Effector memory CD4-positive, alpha-beta T cell (primary cell): ENCODE results near the gene MBD1.
"Not testable (repeated sequence)": the region's sequence is repeated elsewhere in the genome, so short reads cannot be mapped to it uniquely, and the experiment has no call there.

Experiments
- DNase-seq, 3 donors: peaks; one replicate each; pipeline ENCODE4 v3.0.0-alpha.2; 2020
- H3K27ac ChIP-seq: 2 replicates; pipeline ENCODE4 v1.7.0; 2013; ENCODE audit warnings: mild to moderate bottlenecking, low read length, moderate library complexity; ENCODE audit not compliant: insufficient read depth, poor library complexity, severe bottlenecking
- H3K27me3 ChIP-seq: replicated peaks from 2 replicates; pipeline ENCODE4 v1.7.0; 2013; ENCODE audit warnings: mild to moderate bottlenecking, low read length; ENCODE audit not compliant: insufficient read depth, control insufficient read depth, poor library complexity, severe bottlenecking
- H3K36me3 ChIP-seq: 2 replicates; pipeline ENCODE4 v1.7.0; 2013; ENCODE audit warnings: mild to moderate bottlenecking, low read length, moderate library complexity; ENCODE audit not compliant: control insufficient read depth, insufficient read depth
- H3K4me1 ChIP-seq: 2 replicates; pipeline ENCODE4 v1.7.0; 2013; ENCODE audit warnings: low read length, mild to moderate bottlenecking; ENCODE audit not compliant: control insufficient read depth, insufficient read depth, poor library complexity, severe bottlenecking
- H3K4me3 ChIP-seq: 2 replicates; pipeline ENCODE4 v1.7.0; 2013; ENCODE audit warnings: low read length, low read depth, mild to moderate bottlenecking; ENCODE audit not compliant: insufficient read depth, poor library complexity, severe bottlenecking
- H3K9me3 ChIP-seq: 2 replicates; pipeline ENCODE4 v1.7.0; 2013; ENCODE audit warnings: mild to moderate bottlenecking, low read length, moderate library complexity; ENCODE audit not compliant: control insufficient read depth

The MBD1 gene

DNA sequence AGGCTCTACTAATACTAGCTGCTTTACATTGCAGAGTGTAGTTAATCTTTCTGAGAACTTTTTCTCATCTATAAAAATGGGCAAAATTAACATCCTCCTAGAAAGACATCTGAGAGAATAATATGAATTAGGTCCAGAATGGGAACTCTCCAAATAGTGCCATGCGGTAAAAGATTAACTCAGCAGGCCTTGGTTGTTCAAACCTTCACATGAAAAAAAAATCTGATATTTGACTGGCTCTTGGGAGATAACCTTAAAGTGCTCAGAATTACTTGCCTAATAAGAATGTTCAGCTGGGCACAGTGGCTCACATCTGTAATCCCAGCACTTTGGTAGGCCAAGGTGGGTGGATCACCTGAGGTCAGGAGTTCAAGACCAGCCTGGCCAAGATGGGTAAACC is 11.7 kb upstream of the MBD1 start:
- Histone ChIP-seq H3K27me3 (no peaks in the 10 kb centered on the region), H3K27ac (no peak overlapping the region), H3K36me3 (no peaks in the 10 kb centered on the region), H3K4me3 (no peak overlapping the region), H3K9me3 (no peaks in the 10 kb centered on the region), H3K4me1 (peaks cover 7% of the 10 kb centered on the region)
- no peak for DNase-seq

DNA sequence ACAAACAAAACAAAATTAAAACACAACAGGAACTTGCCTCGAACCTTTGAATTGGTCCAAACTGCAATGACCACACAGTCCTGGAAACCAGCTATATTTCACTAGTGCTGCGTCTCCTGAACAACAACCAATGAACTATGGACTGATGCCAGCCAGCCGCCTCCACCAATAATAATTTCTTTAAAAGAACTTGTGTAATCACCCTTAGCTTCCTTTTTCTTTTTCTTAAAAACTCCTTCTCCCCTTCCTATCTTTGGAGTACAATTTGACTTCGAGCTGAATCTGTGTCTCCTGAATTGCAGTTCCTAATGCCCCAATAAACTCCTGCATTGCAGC is 7.8 kb upstream of the MBD1 start:
- no peak for DNase-seq
- no peak overlapping the region for H3K4me3 ChIP-seq
- no peak overlapping the region for H3K27ac ChIP-seq
- H3K9me3 ChIP-seq: no peaks in the 10 kb centered on the region
- H3K36me3 ChIP-seq: peaks cover 9% of the 10 kb centered on the region
- H3K27me3 ChIP-seq: no peaks in the 10 kb centered on the region
- H3K4me1 ChIP-seq: peaks cover 12% of the 10 kb centered on the region

DNA sequence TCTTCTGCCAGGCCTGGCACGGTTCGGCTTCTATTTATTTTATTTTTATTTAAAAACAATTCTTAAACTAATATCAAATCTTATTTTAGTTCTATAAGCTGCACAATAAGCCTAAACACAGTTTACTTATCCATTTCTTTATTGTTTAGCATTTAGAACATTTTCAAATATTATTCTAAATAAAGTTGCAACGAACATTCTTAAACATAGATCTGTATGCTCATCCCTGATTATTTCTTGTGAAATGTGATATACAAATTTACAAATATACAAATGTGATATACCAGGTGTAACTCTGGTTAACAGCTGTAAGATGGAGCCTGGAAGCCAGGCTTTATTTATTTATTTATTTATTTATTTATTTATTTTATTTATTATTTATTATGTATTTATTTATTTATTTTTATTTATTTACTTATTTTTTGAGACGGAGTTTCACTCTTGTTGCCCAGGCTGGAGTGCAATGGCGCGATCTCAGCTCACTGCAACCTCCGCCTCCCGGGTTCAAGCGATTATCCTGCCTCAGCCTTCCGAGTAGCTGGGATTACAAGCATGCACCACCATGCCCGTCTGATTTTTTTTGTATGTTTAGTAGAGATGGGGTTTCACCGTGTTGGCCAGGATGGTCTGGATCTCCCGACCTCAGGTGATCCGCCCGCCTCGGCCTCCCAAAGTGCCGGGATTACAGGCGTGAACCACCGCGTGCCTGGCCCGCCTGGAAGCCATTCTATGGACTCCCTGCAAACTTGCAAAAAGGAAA is 7.2 kb upstream of the MBD1 start:
- not testable (repeated sequence) for DNase-seq, H3K9me3 ChIP-seq, H3K27me3 ChIP-seq
- Histone ChIP-seq H3K27ac (peak overlapping the region; percentile 88), H3K4me1 (peaks cover 12% of the 10 kb centered on the region), H3K36me3 (peaks cover 14% of the 10 kb centered on the region), H3K4me3 (peak overlapping the region; percentile 80)

DNA sequence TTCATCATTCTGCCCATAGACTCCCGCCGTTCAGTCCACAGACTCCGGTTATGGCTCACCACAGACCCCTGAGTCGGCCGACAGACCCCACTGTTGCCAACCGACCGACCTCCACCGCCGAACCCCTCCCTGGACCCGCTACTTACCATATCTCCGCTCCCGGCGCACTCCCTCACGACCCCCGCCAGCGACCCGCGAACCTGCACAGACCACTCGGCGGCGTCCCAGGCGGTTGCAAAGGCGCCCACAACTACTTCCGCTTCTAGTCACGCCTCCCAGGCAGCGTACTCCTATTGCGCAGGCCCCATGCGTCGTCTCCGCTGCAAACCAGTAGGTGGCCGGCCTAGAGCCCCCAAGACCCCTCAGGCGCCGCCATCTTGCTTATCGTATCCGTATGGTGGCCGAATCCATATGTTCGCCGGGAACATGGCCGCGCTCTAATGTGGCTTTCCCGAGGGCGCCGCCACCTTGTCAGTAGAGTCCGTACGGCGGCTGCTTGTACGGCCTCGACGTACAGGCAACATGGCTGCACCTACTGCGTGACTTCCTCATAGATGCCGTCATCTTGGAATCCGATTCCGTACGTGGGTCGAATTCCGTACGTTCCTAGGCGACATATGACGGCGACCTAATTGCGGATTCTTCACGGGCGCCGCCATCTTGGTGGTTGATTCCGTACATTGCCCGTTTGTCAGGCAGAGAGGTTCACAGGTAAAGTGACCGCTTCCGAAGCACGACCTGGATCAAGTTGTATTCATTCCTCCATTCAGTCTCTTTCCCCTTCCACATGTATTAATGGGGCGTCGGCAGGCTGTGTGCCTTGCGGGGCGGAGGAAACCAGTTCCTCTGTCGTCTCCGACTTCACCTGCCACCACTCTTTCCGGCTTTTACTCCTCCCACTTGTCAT is 6.4 kb upstream of the MBD1 start, which contains the start of gene CXXC1:
Gene CXXC1, minus strand, starts transcription at position 252 of the 907 bp plus-strand sequence. Its CDS starts 103 bp downstream, at position 149.
- Histone ChIP-seq H3K9me3 (no peaks in the 10 kb centered on the region), H3K36me3 (peaks cover 20% of the 10 kb centered on the region), H3K4me1 (peaks cover 12% of the 10 kb centered on the region), H3K4me3 (peak within 1 kb of the TSS; percentile 80), H3K27ac (peak within 1 kb of the TSS; percentile 88), H3K27me3 (no peaks in the 10 kb centered on the region)
- DNase-seq: peak; percentile 97 to 98 (median 98)

DNA sequence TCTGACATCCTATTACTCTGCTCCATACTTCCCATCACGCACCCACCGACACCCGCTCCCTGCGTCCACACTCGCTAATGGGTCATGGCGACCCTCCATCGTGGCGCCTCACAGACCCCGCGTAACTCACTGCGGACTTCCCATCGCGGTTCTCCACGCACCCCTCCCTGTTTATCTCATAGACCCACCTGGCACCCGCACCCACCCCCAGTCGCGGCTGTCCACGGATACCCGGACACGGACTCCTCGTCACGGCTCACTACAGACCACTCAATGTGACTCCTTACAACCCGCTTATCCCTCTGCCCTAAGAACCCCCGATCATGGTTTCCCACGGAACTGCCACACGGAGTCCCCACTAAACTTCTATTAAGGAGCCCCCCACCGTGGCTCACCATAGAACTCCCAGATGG is 5.7 kb upstream of the MBD1 start:
- Histone ChIP-seq H3K27me3 (no peaks in the 10 kb centered on the region), H3K4me3 (peak overlapping the region; percentile 80), H3K9me3 (no peaks in the 10 kb centered on the region), H3K27ac (peak overlapping the region; percentile 88), H3K4me1 (peaks cover 13% of the 10 kb centered on the region), H3K36me3 (peaks cover 20% of the 10 kb centered on the region)
- no peak for DNase-seq

DNA sequence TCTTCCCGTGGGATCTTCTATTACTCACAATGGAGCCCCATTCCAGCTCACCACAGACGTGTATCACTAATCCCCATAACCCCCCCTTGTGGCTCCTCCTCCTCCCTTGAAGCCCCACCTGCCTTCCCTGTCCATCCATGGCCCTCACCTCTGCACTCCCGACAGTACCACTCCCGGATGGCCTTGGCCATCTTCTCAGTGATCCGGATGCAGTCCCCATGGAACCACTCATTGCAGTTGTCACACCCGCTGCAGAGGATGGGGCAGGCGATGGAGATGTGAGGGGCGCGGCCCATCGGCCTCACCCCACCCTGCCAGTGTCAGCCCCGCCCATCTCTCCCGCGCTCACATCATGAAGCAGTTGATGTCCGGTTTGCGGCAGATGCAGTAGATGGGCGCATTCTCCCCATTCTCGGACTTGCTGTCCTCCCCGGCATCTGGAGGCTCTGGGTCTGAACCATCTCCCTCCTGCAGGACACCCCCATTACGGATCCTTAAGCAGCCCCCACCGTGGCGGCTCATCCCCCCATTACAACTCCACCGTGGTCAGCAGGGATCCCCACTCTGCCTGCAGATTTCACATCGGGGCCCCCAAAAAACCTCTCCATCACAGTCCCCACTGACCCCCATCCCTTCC is 5.2 kb upstream of the MBD1 start:
- Histone ChIP-seq H3K4me1 (peaks cover 17% of the 10 kb centered on the region), H3K27me3 (no peaks in the 10 kb centered on the region), H3K27ac (peak overlapping the region; percentile 88), H3K4me3 (peak overlapping the region; percentile 80), H3K36me3 (peaks cover 20% of the 10 kb centered on the region), H3K9me3 (no peaks in the 10 kb centered on the region)
- no peak for DNase-seq

DNA sequence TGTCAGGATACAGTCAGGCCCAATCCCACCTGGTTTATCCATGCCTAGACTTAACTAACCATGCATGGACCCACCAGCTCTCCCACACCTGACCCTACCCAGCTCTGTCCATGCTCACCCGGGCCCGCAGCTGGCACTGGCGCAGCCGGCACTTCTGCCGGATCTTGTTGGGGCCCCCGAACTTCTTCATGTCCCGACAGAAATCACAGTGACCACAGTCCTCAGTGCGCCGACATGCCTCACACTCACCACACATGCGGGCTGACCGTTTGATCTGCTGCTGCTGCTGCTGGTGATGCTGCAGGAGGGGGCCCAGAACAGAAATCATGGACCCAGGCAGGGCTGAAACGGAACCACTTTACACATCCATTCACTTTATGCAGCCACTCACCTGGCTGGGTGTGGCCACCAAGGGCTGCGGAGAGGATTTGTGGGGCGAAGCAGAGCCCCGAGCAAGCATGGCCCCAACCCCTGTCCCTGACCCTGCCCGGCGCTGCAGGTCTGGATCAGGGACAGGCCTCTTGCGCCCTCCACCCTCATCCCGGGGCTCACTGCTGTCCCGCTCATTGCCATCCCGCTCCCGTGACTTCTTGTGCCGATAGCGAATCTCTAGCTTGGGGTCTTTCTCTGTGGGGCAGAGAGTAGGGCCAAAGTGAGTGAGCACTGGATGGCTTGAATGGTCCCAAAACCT is 4.5 kb upstream of the MBD1 start:
- DNase-seq: no peak
- Histone ChIP-seq H3K27me3 (no peaks in the 10 kb centered on the region), H3K36me3 (peaks cover 20% of the 10 kb centered on the region), H3K4me1 (peaks cover 17% of the 10 kb centered on the region), H3K4me3 (no peak overlapping the region), H3K9me3 (no peaks in the 10 kb centered on the region), H3K27ac (no peak overlapping the region)

DNA sequence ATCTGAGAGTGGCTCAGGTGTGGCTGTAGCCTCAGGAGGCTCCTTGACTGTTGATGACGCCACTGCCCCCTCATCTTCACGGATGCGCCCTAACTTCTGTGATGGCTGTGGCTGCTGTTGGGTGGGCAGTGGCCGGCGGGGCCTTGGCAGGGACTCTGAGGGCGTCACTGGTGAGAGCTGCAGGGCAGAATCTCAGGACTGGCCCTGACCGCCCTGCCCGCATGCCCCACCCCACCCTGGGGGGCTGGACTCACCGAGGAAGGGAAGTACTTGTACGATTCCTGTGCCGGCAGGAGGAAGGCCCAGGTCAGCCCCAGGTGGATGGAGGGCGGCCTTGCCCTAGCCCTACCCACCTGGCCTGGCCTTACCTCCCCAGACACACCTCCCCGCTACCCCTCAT is 3.7 kb upstream of the MBD1 start:
- no peaks in the 10 kb centered on the region for H3K9me3 ChIP-seq
- H3K27me3 ChIP-seq: no peaks in the 10 kb centered on the region
- no peak overlapping the region for H3K27ac ChIP-seq
- peaks cover 20% of the 10 kb centered on the region for H3K36me3 ChIP-seq
- DNase-seq: no peak
- peaks cover 24% of the 10 kb centered on the region for H3K4me1 ChIP-seq
- no peak overlapping the region for H3K4me3 ChIP-seq

DNA sequence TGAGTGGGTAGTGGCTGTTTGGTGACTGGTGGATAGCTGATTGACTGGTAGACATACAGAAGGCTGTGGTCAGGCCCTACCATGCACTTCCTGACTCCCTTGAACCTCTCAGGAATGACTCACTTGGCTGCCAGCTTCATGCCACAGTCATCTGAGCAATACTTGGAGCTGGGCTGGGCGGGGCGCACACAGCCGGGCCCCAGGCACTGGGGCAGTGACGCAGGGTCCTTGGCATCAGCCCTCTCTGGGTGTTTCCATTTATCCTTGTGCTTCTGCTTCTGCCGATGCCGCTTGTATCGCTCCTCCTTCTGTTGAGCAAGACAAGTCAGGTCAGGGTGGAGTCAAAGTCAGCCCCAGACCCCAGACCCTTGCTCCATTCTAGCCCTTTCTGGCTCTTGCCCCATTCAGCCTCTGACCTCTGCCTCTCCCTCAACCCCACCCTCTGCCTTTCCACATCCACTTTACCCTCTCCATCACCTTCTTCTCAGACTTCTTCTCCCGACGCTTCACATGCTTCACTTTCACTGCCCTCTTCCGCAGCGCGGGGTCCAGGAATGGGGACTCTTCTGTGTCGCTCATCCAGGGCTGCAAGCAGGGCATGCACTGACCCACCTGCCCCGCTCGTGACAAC is 3.0 kb upstream of the MBD1 start:
- H3K36me3 ChIP-seq: peaks cover 20% of the 10 kb centered on the region
- DNase-seq: no peak
- no peaks in the 10 kb centered on the region for H3K27me3 ChIP-seq
- H3K4me3 ChIP-seq: no peak overlapping the region
- H3K9me3 ChIP-seq: no peaks in the 10 kb centered on the region
- peaks cover 29% of the 10 kb centered on the region for H3K4me1 ChIP-seq
- H3K27ac ChIP-seq: no peak overlapping the region
